Coronary artery (tissue), 2 donors: ENCODE data around the gene CTNNA3.

ENCODE experiments used
- DNase-seq: peaks from one replicate; pipeline ENCODE4 v3.0.0-alpha.2; 2017; ENCODE audit warnings: low spot score
- H3K27ac ChIP-seq, 2 donors: fragments of 200-600 bp; sonication (generic); one replicate each; pipeline ENCODE4 v1.5.1; 2016 to 2019
- H3K4me3 ChIP-seq: fragments of 200-600 bp; sonication (generic); 2 replicates; pipeline ENCODE4 v1.5.1; 2016; ENCODE audit warnings: mild to moderate bottlenecking, moderate library complexity
- TF ChIP-seq, protein P1 (sequence below): fragments of 200-600 bp; sonication (generic); IDR thresholded peaks from one replicate; pipeline ENCODE4 v1.5.1; 2019; ENCODE audit warnings: antibody characterized with exemption

The CTNNA3 gene

DNA sequence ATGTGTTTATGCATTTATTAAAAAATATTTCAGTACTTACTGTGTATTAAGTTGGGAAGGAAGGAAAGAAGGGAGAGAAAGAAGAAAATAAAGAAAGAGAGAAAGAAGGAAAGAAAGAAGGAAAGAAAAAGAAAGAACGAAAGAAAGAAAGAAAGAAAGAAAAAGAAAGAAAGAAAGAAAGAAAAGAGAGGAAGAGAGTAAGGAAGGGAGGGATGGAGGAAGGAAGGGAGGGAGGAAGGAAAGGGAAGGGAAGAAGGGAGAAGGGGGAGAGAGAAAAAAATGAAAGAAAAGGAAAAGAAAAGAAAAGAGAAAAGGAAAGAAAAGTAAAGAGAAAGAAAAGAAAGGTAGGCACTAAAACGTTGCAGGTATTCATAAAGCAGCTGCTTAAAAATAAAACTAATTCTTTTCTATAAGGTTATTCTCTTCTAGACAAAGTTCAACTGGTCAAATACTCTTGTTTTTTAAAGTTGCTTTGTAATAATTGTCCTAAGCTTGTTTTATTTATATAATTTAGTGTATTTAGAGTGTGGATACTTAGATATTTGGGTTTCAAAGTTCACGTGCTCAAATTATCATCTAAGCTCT lies 1473.4 kb downstream of the CTNNA3 start:
- TF ChIP-seq, protein P1, sequence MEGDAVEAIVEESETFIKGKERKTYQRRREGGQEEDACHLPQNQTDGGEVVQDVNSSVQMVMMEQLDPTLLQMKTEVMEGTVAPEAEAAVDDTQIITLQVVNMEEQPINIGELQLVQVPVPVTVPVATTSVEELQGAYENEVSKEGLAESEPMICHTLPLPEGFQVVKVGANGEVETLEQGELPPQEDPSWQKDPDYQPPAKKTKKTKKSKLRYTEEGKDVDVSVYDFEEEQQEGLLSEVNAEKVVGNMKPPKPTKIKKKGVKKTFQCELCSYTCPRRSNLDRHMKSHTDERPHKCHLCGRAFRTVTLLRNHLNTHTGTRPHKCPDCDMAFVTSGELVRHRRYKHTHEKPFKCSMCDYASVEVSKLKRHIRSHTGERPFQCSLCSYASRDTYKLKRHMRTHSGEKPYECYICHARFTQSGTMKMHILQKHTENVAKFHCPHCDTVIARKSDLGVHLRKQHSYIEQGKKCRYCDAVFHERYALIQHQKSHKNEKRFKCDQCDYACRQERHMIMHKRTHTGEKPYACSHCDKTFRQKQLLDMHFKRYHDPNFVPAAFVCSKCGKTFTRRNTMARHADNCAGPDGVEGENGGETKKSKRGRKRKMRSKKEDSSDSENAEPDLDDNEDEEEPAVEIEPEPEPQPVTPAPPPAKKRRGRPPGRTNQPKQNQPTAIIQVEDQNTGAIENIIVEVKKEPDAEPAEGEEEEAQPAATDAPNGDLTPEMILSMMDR, result no peak
- no peak overlapping the region for H3K27ac ChIP-seq
- DNase-seq, result no peak
- H3K4me3 ChIP-seq, result no peak overlapping the region

DNA sequence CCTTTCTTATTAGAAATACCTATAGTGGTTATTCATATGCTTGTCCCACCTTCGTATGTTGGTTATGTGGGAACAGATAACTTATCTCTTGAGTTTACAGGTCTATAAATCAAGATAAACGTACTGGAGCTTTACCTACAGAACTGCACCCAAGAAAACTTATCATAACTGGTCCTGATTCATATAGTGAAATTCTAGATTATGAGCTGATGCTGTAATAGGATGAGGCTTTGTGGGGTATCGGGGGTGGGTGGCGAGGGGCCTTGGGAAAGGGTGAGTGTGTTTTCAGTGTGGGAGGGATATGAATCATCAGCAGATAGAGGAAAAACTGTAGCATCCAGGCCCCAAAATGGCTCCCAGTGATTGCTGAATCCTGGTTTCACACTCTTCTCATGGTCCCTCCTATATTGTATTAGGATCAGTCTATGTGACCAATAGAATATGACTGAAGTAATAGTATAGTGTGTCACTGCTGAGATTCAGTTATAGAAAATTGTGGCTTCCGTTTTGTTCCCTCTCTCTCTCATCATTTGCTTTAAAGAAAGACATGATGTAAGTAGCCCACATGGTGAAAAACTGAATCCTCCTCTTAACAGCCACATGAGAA lies 1476.9 kb downstream of the CTNNA3 start:
- no peak overlapping the region for H3K4me3 ChIP-seq
- DNase-seq, result no peak
- TF ChIP-seq, protein P1, result no peak
- H3K27ac ChIP-seq, result no peak overlapping the region

DNA sequence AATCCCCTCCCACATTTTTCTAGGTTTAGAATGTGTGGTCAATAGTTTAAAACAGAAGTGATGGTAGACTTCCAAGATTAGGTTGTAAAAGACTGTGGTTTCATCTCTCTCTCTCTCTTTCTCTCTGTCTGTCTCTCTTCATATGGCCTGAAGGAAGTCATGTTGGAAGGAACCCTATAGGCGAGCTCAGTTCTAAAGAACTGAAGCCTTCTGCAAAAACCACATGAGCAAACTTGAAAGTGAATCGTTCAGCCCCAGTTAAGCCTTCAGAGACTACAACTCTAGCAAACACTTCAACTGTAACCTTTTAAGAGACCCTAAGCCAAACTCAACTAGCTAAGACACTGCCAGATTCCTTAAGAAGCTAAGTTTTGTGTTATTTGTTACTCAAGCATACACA lies 1477.7 kb downstream of the CTNNA3 start:
- no peak for DNase-seq
- Histone ChIP-seq H3K27ac (no peak overlapping the region), H3K4me3 (no peak overlapping the region)
- TF ChIP-seq, protein P1, result no peak

DNA sequence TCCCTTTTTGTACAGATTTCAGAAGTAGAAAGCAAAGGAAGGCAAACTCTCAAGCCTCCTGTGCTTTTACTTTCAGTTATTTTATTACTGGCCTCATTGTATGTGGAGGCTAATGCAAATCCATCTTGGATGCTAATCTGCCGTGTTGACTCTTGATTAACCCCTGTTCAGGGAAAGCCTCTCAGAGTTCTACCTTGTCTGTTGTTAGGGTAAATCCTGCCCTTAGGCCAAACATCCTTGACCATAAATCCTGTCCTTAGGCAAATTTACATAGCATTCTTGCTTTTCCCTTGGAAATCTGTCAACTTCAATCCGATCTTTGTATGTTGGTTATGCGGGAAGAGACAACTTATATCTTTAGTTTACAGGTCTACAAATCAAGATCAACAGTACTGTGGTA lies 1480.1 kb downstream of the CTNNA3 start:
- TF ChIP-seq, protein P1, result no peak
- no peak overlapping the region for H3K27ac ChIP-seq
- no peak for DNase-seq
- no peak overlapping the region for H3K4me3 ChIP-seq

DNA sequence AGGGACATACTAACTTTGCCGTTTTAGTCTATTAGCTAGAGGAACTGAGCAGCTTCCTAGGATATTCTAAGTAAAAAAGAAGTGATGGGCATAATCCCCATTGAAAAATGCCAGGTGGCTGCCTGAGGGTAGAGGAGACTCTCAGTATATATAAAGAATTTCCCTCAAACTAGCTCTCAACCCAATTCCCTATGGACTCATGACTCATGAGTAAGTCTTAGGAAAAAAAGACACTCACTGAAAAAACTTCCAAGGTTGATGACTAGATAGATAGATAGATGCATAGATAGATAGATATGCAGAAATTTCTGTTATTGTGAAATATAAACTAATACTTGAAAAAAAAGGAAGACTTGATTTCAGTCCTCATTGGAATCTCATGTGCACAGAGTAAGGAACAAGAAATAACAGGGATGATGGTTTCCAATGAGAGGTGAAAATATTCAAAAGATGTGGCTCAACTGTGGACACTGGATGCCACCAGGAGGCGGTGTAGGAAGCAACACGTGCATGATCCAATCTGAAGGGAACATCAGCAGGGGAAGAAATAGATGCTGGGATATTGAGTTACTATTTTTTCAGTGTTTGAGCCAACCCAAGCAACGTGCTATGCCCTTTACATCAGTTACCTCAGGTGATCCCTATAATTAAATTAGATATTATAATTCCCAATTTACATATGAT lies 1481.1 kb downstream of the CTNNA3 start:
- no peak overlapping the region for H3K4me3 ChIP-seq
- no peak for DNase-seq
- TF ChIP-seq, protein P1, result no peak
- H3K27ac ChIP-seq, result no peak overlapping the region

DNA sequence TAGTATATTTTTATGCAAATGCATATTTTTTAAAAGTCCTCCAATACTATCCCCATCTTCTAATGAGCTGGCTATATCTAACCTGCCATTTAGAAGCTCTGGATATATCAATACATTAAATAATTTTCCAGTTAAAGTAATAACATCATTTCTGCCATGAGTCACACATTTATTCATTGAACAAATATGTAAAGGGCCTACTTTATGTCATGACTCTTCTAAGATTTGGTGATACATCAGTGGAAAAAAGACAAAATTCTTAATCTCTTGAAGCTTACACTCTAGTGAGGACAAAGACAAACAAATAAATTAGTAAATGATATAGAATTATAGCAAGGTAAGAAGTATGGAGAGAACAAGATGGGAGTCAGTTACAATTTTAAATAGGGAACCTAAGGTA lies 1487.0 kb downstream of the CTNNA3 start:
- no peak for DNase-seq
- TF ChIP-seq, protein P1, result no peak
- H3K4me3 ChIP-seq, result no peak overlapping the region
- no peak overlapping the region for H3K27ac ChIP-seq

DNA sequence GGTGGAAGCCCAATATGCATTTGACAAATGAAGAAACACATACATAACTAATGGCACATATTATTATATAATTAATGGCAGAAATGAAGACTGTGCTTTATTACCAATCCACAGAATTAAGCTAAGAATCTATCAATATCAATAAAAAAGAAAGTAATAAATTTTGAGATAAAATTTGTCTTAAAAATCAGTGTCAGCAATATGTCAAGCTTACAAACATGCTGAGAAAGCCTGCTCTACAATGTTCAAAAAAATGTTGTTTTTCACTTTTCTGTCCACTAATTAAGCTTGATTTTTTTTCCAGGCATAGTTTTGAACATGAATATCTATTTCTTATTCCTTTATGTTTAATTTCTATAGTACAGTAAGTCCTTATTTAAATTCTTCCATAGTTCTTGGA lies 1491.2 kb downstream of the CTNNA3 start:
- no peak for DNase-seq
- TF ChIP-seq, protein P1, result no peak
- no peak overlapping the region for H3K27ac ChIP-seq
- H3K4me3 ChIP-seq, result no peak overlapping the region
